Measurements from ENCODE around the gene CACNA2D1.

CACNA2D1 gene

GRCh38 chr7:82053453-82054032 lies 390.0 kb downstream of the CACNA2D1 start:
- Histone ChIP-seq H3K27me3 (no peaks in the 10 kb centered on the region), H3K36me3 (peaks cover 2% of the 10 kb centered on the region; the same call in 1 of the 2 replicates), H3K9me3 (no peaks in the 10 kb centered on the region), H3K4me1 (peaks cover 23% of the 10 kb centered on the region), H3K4me3 (ENCODE audit: low read depth, low read length) (no peak overlapping the region)
- no peak for TF ChIP-seq CTCF (IDR thresholded peaks at IDR 0.05; ENCODE audit: low read depth, low read length)
- no peak for DNase-seq

GRCh38 chr7:82051601-82052000 lies 392.0 kb downstream of the CACNA2D1 start:
- no peaks in the 10 kb centered on the region for H3K27me3 ChIP-seq
- no peaks in the 10 kb centered on the region for H3K9me3 ChIP-seq
- peaks cover 35% of the 10 kb centered on the region for H3K4me1 ChIP-seq
- DNase-seq, result peak; percentile 44
- no peaks in the 10 kb centered on the region for H3K36me3 ChIP-seq
- peak overlapping the region; percentile 16; the same call in 1 of the 2 replicates for H3K4me3 ChIP-seq (ENCODE audit: low read depth, low read length)
- TF ChIP-seq CTCF (IDR thresholded peaks at IDR 0.05; ENCODE audit: low read depth, low read length), result peak; percentile 39; the same call in 1 of the 2 replicates

- Histone ChIP-seq H3K27me3 (no peaks in the 10 kb centered on the region), H3K36me3 (no peaks in the 10 kb centered on the region), H3K4me1 (peaks cover 36% of the 10 kb centered on the region), H3K9me3 (no peaks in the 10 kb centered on the region), H3K4me3 (ENCODE audit: low read depth, low read length) (no peak overlapping the region)
- no peak for TF ChIP-seq CTCF (IDR thresholded peaks at IDR 0.05; ENCODE audit: low read depth, low read length)
- DNase-seq, result peak; percentile 34
Observed at GRCh38 chr7:82050792-82051191, 392.8 kb downstream of the CACNA2D1 start.

GRCh38 chr7:82049891-82050533 lies 393.6 kb downstream of the CACNA2D1 start:
- Histone ChIP-seq H3K27me3 (no peaks in the 10 kb centered on the region), H3K9me3 (no peaks in the 10 kb centered on the region), H3K4me1 (peaks cover 40% of the 10 kb centered on the region), H3K4me3 (ENCODE audit: low read depth, low read length) (no peak overlapping the region), H3K36me3 (no peaks in the 10 kb centered on the region)
- DNase-seq, result no peak
- no peak for TF ChIP-seq CTCF (IDR thresholded peaks at IDR 0.05; ENCODE audit: low read depth, low read length)

GRCh38 chr7:82049442-82049841 lies 394.1 kb downstream of the CACNA2D1 start:
- Histone ChIP-seq H3K36me3 (no peaks in the 10 kb centered on the region), H3K9me3 (no peaks in the 10 kb centered on the region), H3K4me3 (ENCODE audit: low read depth, low read length) (no peak overlapping the region), H3K4me1 (peaks cover 45% of the 10 kb centered on the region), H3K27me3 (no peaks in the 10 kb centered on the region)
- TF ChIP-seq CTCF (IDR thresholded peaks at IDR 0.05; ENCODE audit: low read depth, low read length), result no peak
- peak; percentile 51 for DNase-seq

- Histone ChIP-seq H3K36me3 (no peaks in the 10 kb centered on the region), H3K9me3 (no peaks in the 10 kb centered on the region), H3K27me3 (no peaks in the 10 kb centered on the region), H3K4me3 (ENCODE audit: low read depth, low read length) (no peak overlapping the region), H3K4me1 (peaks cover 27% of the 10 kb centered on the region)
- DNase-seq, result peak; percentile 37
- TF ChIP-seq CTCF (IDR thresholded peaks at IDR 0.05; ENCODE audit: low read depth, low read length), result peak; percentile 67
Observed at GRCh38 chr7:82044497-82045080, 399.0 kb downstream of the CACNA2D1 start.
